Measurements from ENCODE around the gene CABP7.

The CABP7 gene

GRCh38 chr22:29702000-29702930 lies 17.5 kb upstream of the CABP7 start:
- H3K36me3 ChIP-seq (ENCODE audit: control insufficient read depth in 5 of 5, insufficient read depth in 5 of 5, low read length in 5 of 5), result peaks cover 0 to 6% (median 0%) of the 10 kb centered on the region in 5 donors
- no peak overlapping the region for H3K9ac ChIP-seq (ENCODE audit: low read length in 5 of 5)
- H3K9me3 ChIP-seq (ENCODE audit: control insufficient read depth in 5 of 5, low read length in 5 of 5), result no peaks in the 10 kb centered on the region
- H3K27me3 ChIP-seq (ENCODE audit: control insufficient read depth in 5 of 5, insufficient read depth in 4 of 5, low read length in 5 of 5), result peaks cover 16 to 56% (median 31%) of the 10 kb centered on the region in 5 donors
- no peak overlapping the region for H3K27ac ChIP-seq (ENCODE audit: low read depth, low read length)
- H3K4me3 ChIP-seq (ENCODE audit: low read depth in 1 of 5, low read length in 5 of 5), result no peak overlapping the region
- H3K4me1 ChIP-seq (ENCODE audit: control insufficient read depth in 5 of 5, insufficient read depth in 5 of 5, low read length in 5 of 5), result peaks cover 0 to 38% (median 24%) of the 10 kb centered on the region in 5 donors

DNA sequence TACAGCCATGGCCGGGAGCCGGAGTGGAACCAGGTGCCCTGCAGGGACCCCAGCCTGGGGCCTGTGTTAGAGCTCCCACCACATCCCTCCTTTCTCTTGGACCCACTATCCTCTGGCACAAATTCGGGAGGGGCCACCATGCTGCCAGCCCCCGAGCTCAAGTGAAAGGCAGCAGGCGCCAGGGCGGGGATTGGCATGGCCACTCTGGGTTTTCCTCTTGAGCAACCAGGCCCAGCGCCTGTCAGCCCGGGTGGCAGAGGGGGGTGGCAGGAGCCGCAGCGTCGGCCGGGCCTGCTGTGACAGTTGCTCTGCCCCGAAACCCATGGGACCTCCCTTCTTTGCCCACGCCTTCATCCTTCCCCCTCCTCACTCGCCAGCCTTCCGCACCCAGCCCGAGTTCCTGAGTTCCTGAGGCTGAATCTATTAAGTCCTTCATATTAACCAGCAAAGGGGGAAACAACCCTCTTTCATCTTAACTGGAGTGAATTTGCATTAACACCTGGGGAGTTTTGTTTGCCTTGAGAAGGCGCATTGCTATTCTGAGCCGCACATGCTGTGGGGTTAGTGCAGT lies 16.8 kb upstream of the CABP7 start:
- no peak overlapping the region for H3K9ac ChIP-seq (ENCODE audit: low read length in 5 of 5)
- H3K4me3 ChIP-seq (ENCODE audit: low read depth in 1 of 5, low read length in 5 of 5), result no peak overlapping the region

DNA sequence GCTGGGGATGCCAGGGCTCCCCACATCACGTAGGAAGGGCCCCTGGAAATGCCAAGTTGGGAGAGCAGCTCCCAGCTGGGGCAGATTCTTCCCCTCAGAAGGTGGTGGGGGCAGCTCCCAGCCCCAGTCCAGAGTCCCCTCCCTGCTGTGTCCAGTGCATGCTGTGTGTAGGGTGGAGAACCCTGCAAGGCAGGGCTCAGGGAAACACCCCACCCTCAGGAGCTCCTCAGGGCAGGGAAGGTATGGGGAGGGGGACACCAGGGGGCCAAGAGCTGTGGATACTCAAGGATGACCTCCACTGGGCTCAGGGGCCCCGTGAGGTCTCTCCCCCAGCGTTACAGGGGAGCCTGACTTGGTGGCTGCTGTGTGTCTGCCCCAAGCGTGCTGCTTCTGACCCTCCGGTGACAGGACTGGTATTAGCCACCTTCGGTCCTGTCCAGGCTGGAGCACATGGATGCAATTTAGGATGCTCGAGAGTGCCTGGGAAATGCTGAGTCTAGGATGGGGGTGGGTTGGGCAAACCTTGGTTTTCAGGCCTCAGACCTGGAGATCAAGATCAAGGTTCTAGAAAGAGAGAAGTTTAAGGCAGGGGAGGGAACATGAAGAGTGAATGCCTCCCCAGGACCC lies 16.1 kb upstream of the CABP7 start:
- Histone ChIP-seq H3K36me3 (ENCODE audit: control insufficient read depth in 5 of 5, insufficient read depth in 5 of 5, low read length in 5 of 5) (no peaks in the 10 kb centered on the region), H3K4me3 (ENCODE audit: low read depth in 1 of 5, low read length in 5 of 5) (no peak overlapping the region), H3K27me3 (ENCODE audit: control insufficient read depth in 5 of 5, insufficient read depth in 4 of 5, low read length in 5 of 5) (peaks cover 16 to 61% (median 32%) of the 10 kb centered on the region in 5 donors), H3K9me3 (ENCODE audit: control insufficient read depth in 5 of 5, low read length in 5 of 5) (no peaks in the 10 kb centered on the region), H3K4me1 (ENCODE audit: control insufficient read depth in 5 of 5, insufficient read depth in 5 of 5, low read length in 5 of 5) (peaks cover 0 to 35% (median 24%) of the 10 kb centered on the region in 5 donors), H3K9ac (ENCODE audit: low read length in 5 of 5) (no peak overlapping the region), H3K27ac (ENCODE audit: low read depth, low read length) (no peak overlapping the region)

More for the DNA sequence above, 16.8 kb upstream of the CABP7 start:
- H3K9me3 ChIP-seq (ENCODE audit: control insufficient read depth in 5 of 5, low read length in 5 of 5), result no peaks in the 10 kb centered on the region
- peaks cover 0 to 1% (median 0%) of the 10 kb centered on the region in 5 donors for H3K36me3 ChIP-seq (ENCODE audit: control insufficient read depth in 5 of 5, insufficient read depth in 5 of 5, low read length in 5 of 5)
- H3K27me3 ChIP-seq (ENCODE audit: control insufficient read depth in 5 of 5, insufficient read depth in 4 of 5, low read length in 5 of 5), result peaks cover 16 to 61% (median 32%) of the 10 kb centered on the region in 5 donors
- no peak overlapping the region for H3K27ac ChIP-seq (ENCODE audit: low read depth, low read length)
- peaks cover 0 to 38% (median 24%) of the 10 kb centered on the region in 5 donors for H3K4me1 ChIP-seq (ENCODE audit: control insufficient read depth in 5 of 5, insufficient read depth in 5 of 5, low read length in 5 of 5)

GRCh38 chr22:29704528-29705285 lies 15.1 kb upstream of the CABP7 start:
- no peak overlapping the region for H3K4me3 ChIP-seq (ENCODE audit: low read depth in 1 of 5, low read length in 5 of 5)
- H3K27ac ChIP-seq (ENCODE audit: low read depth, low read length), result no peak overlapping the region
- peaks cover 16 to 61% (median 36%) of the 10 kb centered on the region in 5 donors for H3K27me3 ChIP-seq (ENCODE audit: control insufficient read depth in 5 of 5, insufficient read depth in 4 of 5, low read length in 5 of 5)
- no peak overlapping the region for H3K9ac ChIP-seq (ENCODE audit: low read length in 5 of 5)
- H3K9me3 ChIP-seq (ENCODE audit: control insufficient read depth in 5 of 5, low read length in 5 of 5), result no peaks in the 10 kb centered on the region
- H3K4me1 ChIP-seq (ENCODE audit: control insufficient read depth in 5 of 5, insufficient read depth in 5 of 5, low read length in 5 of 5), result peaks cover 0 to 35% (median 24%) of the 10 kb centered on the region in 5 donors
- no peaks in the 10 kb centered on the region for H3K36me3 ChIP-seq (ENCODE audit: control insufficient read depth in 5 of 5, insufficient read depth in 5 of 5, low read length in 5 of 5)

DNA sequence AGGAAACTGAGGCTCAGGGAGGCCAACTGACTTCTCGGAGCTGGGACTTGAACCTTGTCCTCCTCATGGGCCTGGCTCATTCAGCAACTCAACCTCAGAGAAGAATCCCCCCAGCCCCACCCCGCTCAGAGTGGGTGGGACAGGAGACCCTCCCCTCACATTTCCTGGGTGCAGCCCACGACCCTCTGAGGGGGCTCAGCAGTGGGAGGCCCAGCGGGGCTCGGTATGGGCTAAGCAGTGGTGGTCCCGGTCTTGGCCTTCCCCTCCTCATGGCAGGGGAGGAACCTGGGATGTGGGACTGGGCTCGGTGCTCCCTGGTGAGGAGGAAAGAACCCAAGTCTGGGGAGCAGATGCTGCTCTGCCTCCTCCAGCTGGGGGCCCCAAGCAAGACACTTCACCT lies 14.2 kb upstream of the CABP7 start:
- H3K4me3 ChIP-seq (ENCODE audit: low read depth in 1 of 5, low read length in 5 of 5), result no peak overlapping the region
- no peaks in the 10 kb centered on the region for H3K9me3 ChIP-seq (ENCODE audit: control insufficient read depth in 5 of 5, low read length in 5 of 5)
- no peak overlapping the region for H3K27ac ChIP-seq (ENCODE audit: low read depth, low read length)
- no peak overlapping the region for H3K9ac ChIP-seq (ENCODE audit: low read length in 5 of 5)
- no peaks in the 10 kb centered on the region for H3K36me3 ChIP-seq (ENCODE audit: control insufficient read depth in 5 of 5, insufficient read depth in 5 of 5, low read length in 5 of 5)
- peaks cover 13 to 64% (median 44%) of the 10 kb centered on the region in 5 donors for H3K27me3 ChIP-seq (ENCODE audit: control insufficient read depth in 5 of 5, insufficient read depth in 4 of 5, low read length in 5 of 5)
- H3K4me1 ChIP-seq (ENCODE audit: control insufficient read depth in 5 of 5, insufficient read depth in 5 of 5, low read length in 5 of 5), result peaks cover 0 to 33% (median 22%) of the 10 kb centered on the region in 5 donors

GRCh38 chr22:29706486-29706885 lies 13.3 kb upstream of the CABP7 start:
- Histone ChIP-seq H3K27me3 (ENCODE audit: control insufficient read depth in 5 of 5, insufficient read depth in 4 of 5, low read length in 5 of 5) (peaks cover 12 to 62% (median 35%) of the 10 kb centered on the region in 5 donors), H3K4me3 (ENCODE audit: low read depth in 1 of 5, low read length in 5 of 5) (no peak overlapping the region), H3K9ac (ENCODE audit: low read length in 5 of 5) (no peak overlapping the region), H3K9me3 (ENCODE audit: control insufficient read depth in 5 of 5, low read length in 5 of 5) (no peaks in the 10 kb centered on the region), H3K4me1 (ENCODE audit: control insufficient read depth in 5 of 5, insufficient read depth in 5 of 5, low read length in 5 of 5) (peaks cover 0 to 29% (median 17%) of the 10 kb centered on the region in 5 donors), H3K27ac (ENCODE audit: low read depth, low read length) (no peak overlapping the region), H3K36me3 (ENCODE audit: control insufficient read depth in 5 of 5, insufficient read depth in 5 of 5, low read length in 5 of 5) (no peaks in the 10 kb centered on the region)

- Histone ChIP-seq H3K9me3 (ENCODE audit: control insufficient read depth in 5 of 5, low read length in 5 of 5) (no peaks in the 10 kb centered on the region), H3K27ac (ENCODE audit: low read depth, low read length) (no peak overlapping the region), H3K36me3 (ENCODE audit: control insufficient read depth in 5 of 5, insufficient read depth in 5 of 5, low read length in 5 of 5) (no peaks in the 10 kb centered on the region), H3K4me3 (ENCODE audit: low read depth in 1 of 5, low read length in 5 of 5) (no peak overlapping the region), H3K27me3 (ENCODE audit: control insufficient read depth in 5 of 5, insufficient read depth in 4 of 5, low read length in 5 of 5) (peaks cover 12 to 57% (median 35%) of the 10 kb centered on the region in 5 donors), H3K9ac (ENCODE audit: low read length in 5 of 5) (no peak overlapping the region), H3K4me1 (ENCODE audit: control insufficient read depth in 5 of 5, insufficient read depth in 5 of 5, low read length in 5 of 5) (peaks cover 0 to 25% (median 14%) of the 10 kb centered on the region in 5 donors)
Measured at GRCh38 chr22:29707010-29707409, 12.8 kb upstream of the CABP7 start.

DNA sequence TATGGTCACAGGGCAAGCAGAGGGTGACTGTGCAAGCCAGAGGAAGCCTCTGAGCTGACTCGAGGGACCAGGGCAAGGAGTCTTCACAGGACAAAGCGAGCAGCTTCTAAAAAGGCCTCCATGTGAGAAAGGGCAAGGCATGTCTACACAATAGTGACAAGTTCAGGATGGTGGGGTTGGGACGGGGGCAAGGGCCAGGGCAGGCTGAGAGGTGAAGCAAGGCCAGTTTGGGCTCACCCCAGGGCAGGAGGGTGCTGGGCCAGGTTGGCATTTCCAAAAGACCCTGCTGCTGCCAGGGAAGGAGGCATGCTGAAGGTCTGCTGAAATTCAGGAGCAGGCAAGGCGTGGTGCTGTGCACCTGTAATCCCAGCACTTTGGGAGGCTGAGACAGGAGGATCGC lies 12.3 kb upstream of the CABP7 start:
- Histone ChIP-seq H3K9ac (ENCODE audit: low read length in 5 of 5) (no peak overlapping the region), H3K27ac (ENCODE audit: low read depth, low read length) (no peak overlapping the region), H3K27me3 (ENCODE audit: control insufficient read depth in 5 of 5, insufficient read depth in 4 of 5, low read length in 5 of 5) (peaks cover 12 to 52% (median 33%) of the 10 kb centered on the region in 5 donors), H3K9me3 (ENCODE audit: control insufficient read depth in 5 of 5, low read length in 5 of 5) (no peaks in the 10 kb centered on the region), H3K4me3 (ENCODE audit: low read depth in 1 of 5, low read length in 5 of 5) (no peak overlapping the region), H3K4me1 (ENCODE audit: control insufficient read depth in 5 of 5, insufficient read depth in 5 of 5, low read length in 5 of 5) (peaks cover 0 to 20% (median 10%) of the 10 kb centered on the region in 5 donors), H3K36me3 (ENCODE audit: control insufficient read depth in 5 of 5, insufficient read depth in 5 of 5, low read length in 5 of 5) (no peaks in the 10 kb centered on the region)

GRCh38 chr22:29710193-29710592 lies 9.6 kb upstream of the CABP7 start:
- Histone ChIP-seq H3K4me3 (ENCODE audit: low read depth in 1 of 5, low read length in 5 of 5) (no peak overlapping the region), H3K36me3 (ENCODE audit: control insufficient read depth in 5 of 5, insufficient read depth in 5 of 5, low read length in 5 of 5) (no peaks in the 10 kb centered on the region), H3K9ac (ENCODE audit: low read length in 5 of 5) (no peak overlapping the region), H3K27me3 (ENCODE audit: control insufficient read depth in 5 of 5, insufficient read depth in 4 of 5, low read length in 5 of 5) (peaks cover 19 to 51% (median 44%) of the 10 kb centered on the region in 5 donors), H3K9me3 (ENCODE audit: control insufficient read depth in 5 of 5, low read length in 5 of 5) (no peaks in the 10 kb centered on the region), H3K4me1 (ENCODE audit: control insufficient read depth in 5 of 5, insufficient read depth in 5 of 5, low read length in 5 of 5) (peaks cover 0 to 6% (median 0%) of the 10 kb centered on the region in 5 donors), H3K27ac (ENCODE audit: low read depth, low read length) (no peak overlapping the region)

Measured in subcutaneous abdominal adipose tissue (tissue), 5 donors.